NCI-H1105 (cell line): Measurements from ENCODE around the gene HAPLN3.

Experiments
- DNase-seq: peaks from one replicate; lab custom pipeline; 2025; lab: John Stamatoyannopoulos, UW

HAPLN3 gene

GRCh38 chr15:88860212-88860611, 35.1 kb downstream of the HAPLN3 start:
- DNase-seq, result no peak

- no peak for DNase-seq
Observed at GRCh38 chr15:88859550-88859949, 35.8 kb downstream of the HAPLN3 start.

GRCh38 chr15:88858934-88859333, 36.4 kb downstream of the HAPLN3 start:
- DNase-seq, result no peak

GRCh38 chr15:88852476-88852875, 42.9 kb downstream of the HAPLN3 start:
- DNase-seq, result no peak

GRCh38 chr15:88849376-88850072, 45.8 kb downstream of the HAPLN3 start:
- DNase-seq, result no peak

GRCh38 chr15:88848203-88848602, 47.1 kb downstream of the HAPLN3 start:
- DNase-seq, result no peak

GRCh38 chr15:88847144-88847543, 48.2 kb downstream of the HAPLN3 start:
- no peak for DNase-seq

- no peak for DNase-seq
Observed at GRCh38 chr15:88845616-88846015, 49.7 kb downstream of the HAPLN3 start.

- no peak for DNase-seq
Observed at GRCh38 chr15:88844749-88845386, 50.5 kb downstream of the HAPLN3 start.

GRCh38 chr15:88843334-88843733, 52.0 kb downstream of the HAPLN3 start:
- DNase-seq, result no peak

GRCh38 chr15:88842156-88842555, 53.2 kb downstream of the HAPLN3 start:
- DNase-seq, result no peak

- no peak for DNase-seq
Observed at GRCh38 chr15:88841236-88841635, 54.1 kb downstream of the HAPLN3 start.

- no peak for DNase-seq
Observed at GRCh38 chr15:88839961-88840360, 55.4 kb downstream of the HAPLN3 start.

GRCh38 chr15:88839146-88839545, 56.2 kb downstream of the HAPLN3 start:
- no peak for DNase-seq

- no peak for DNase-seq
Observed at GRCh38 chr15:88838667-88839066, 56.7 kb downstream of the HAPLN3 start.

GRCh38 chr15:88835646-88836045, 59.7 kb downstream of the HAPLN3 start:
- DNase-seq, result no peak

GRCh38 chr15:88835119-88835518, 60.2 kb downstream of the HAPLN3 start:
- no peak for DNase-seq

- no peak for DNase-seq
Observed at GRCh38 chr15:88834211-88834812, 61.0 kb downstream of the HAPLN3 start.

GRCh38 chr15:88833731-88834100, 61.6 kb downstream of the HAPLN3 start:
- no peak for DNase-seq

GRCh38 chr15:88832820-88833730, 62.3 kb downstream of the HAPLN3 start:
- DNase-seq, result no peak

- no peak for DNase-seq
Observed at GRCh38 chr15:88830016-88830415, 65.3 kb downstream of the HAPLN3 start.

GRCh38 chr15:88828791-88829190, 66.6 kb downstream of the HAPLN3 start:
- no peak for DNase-seq
